ENCODE data around the gene TIRAP. TPM values are rescaled to one million over a fixed set of nuclear protein-coding genes. Genes with fewer than 3 reads are reported as not detected.

TIRAP gene, protein sequence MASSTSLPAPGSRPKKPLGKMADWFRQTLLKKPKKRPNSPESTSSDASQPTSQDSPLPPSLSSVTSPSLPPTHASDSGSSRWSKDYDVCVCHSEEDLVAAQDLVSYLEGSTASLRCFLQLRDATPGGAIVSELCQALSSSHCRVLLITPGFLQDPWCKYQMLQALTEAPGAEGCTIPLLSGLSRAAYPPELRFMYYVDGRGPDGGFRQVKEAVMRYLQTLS
- 3.5 and 5.0 TPM in 2 replicates for total RNA-seq

DNA sequence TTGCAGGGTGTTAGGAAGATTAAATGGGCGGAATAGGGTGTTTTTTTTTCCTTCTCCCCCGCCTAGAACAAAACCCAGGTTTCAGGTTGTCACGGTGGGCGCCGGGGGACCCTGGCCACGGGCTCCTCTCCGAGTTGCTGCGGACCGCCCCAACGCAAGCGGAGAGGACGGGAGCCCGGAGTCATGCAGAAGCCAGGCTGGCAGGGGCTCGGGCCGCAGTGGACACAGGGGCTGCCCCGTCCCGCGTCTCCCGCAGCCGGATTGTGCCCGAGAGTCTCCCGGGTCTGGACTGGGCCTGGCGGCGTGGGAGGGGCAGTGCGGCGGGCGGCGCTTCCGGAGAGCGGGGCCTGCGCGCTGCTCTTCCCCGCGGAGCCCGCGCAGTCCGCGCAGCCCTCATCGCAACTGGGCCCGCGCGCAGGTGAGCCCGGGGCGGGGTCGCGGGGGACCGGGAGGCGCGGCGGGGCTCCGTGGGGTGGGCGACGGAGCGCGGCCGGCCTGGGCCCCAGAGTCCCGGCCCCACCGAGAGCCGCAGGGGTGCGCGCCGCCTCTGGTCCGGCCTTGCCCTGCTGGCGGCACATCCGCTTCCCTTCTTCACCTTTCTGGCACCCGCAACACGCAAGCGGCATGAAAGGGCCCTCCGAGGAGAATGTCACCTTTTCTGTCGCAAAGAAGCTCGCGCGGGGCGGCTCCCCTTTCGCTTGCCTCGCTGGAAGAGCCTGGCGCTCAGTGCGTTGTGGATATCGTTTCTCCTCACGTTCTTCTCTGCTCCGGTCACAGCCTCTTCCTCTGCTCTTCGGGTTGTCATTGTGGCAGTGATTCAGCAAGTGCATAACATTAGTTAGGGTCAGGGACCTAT, at the start of gene TIRAP:
Gene TIRAP, plus strand, starts transcription at position 358 of the 856 bp plus-strand sequence. CDS start 7,802 bp downstream, outside the sequence.

DNA sequence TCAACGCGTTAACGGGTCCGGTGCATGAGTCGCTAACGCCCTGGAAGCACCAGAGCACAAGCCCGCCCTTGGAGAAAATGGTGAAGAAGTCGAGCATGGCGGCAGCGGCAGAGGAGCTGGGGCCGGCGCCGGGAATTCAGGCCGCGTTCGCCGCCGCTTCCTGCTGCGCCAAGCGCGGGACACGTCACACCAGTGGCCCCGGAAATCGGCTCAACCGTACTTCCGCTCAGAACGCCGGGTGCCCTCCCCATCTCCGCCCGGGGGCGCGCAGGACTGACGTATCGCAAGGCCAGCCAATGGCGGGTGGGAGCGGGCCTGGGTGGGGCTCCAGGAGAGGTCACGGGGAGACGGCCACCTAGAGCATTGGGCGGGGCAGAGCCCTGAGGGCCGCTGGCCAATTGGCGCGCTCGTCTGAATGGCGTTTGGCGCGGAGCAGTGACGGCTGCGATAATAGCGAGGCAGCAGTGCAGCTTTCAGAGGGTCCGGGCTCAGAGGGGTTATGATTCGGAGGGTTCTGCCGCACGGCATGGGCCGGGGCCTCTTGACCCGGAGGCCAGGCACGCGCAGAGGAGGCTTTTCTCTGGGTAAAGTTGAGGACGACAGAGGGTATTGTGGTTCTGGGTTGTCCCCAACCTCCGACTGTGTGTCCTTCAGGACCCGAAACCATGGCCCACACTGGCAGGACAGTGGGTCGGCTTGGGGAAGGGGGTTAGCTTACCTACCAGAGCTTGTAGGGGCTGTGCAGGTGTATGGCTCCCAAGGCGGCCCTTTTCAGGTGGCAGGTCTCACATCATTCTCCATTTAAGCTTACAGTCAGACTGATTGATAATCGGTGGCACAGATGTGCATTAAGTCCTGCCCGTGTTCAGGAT, 13.9 kb upstream of the TIRAP start, which contains the start of the genes FOXRED1 and SRPRA:
Gene FOXRED1, plus strand, starts transcription at position 447 of the 872 bp plus-strand sequence. Its CDS starts 53 bp downstream, at position 500.
Gene SRPRA, minus strand, starts transcription at position 188 of the 872 bp plus-strand sequence. Its CDS starts 91 bp downstream, at position 97.

DNA sequence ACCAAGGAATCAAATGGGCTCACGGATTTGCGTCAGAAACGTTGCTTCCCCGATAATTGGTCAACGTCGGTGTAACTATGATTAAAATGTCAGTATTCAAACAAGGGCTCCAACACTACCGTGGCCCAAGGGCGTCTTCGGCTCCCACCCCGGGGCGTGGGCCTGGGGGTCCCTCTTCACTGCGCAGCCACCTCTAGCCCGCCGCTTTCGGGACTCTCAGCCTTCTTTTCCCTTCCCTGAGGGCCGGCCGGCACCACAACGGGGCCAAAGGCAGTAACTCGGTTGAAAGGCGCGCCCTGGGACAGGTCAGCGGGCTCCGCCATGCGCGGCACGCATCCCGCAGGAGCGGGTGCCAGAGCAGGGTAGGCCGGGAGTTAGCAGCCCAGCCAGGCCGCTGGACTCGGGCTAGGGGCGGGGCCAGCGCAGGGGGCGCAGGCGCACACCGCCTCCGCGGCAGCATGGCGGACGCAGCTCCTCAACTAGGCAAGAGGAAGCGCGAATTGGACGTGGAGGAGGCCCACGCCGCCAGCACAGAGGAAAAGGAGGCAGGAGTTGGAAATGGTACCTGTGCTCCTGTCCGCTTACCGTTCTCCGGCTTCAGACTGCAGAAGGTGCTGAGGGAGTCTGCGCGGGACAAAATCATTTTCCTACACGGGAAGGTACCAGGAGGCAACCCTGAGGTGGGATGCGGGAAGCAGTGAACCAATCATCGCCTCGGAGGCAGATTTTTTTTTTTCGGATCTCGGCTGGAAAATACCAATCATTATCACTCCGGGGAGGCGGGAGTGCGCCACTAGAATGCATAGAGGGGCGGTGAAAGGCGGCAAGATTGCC, 20.9 kb downstream of the TIRAP start, which contains the start of gene DCPS:
Gene DCPS, plus strand, starts transcription at position 438 of the 834 bp plus-strand sequence. Its CDS starts 21 bp downstream, at position 459.

Other genes starting within 250 kb of the TIRAP start
- 1.3 and 12.1 TPM in 2 replicates for gene CDON, start 220.2 kb upstream of the TIRAP start, total RNA-seq
- gene RPUSD4, start 71.4 kb upstream of the TIRAP start, total RNA-seq: 14.5 and 25.2 TPM in 2 replicates
- gene FAM118B, start 71.3 kb upstream of the TIRAP start, total RNA-seq: 10.3 and 16.0 TPM in 2 replicates
- 75.1 and 112 TPM in 2 replicates for gene SRPRA, start 14.2 kb upstream of the TIRAP start, total RNA-seq
- 20.7 and 25.9 TPM in 2 replicates for gene FOXRED1, start 13.9 kb upstream of the TIRAP start, total RNA-seq
- 13.1 and 22.1 TPM in 2 replicates for gene DCPS, start 21.0 kb downstream of the TIRAP start, total RNA-seq
- gene ST3GAL4, start 72.6 kb downstream of the TIRAP start, total RNA-seq: 32.2 and 33.9 TPM in 2 replicates

All from epithelial cell of alveolus of lung (primary cell).